Loucy (cell line): Measurements from ENCODE around the gene WHAMM.

ENCODE experiments used
- H2AFZ ChIP-seq: fragments of 200-600 bp; sonication (generic); 2 replicates; pipeline ENCODE4 v1.6.0; 2016; ENCODE audit warnings: antibody characterized with exemption, mild to moderate bottlenecking, low read length, moderate library complexity
- H3F3A ChIP-seq: fragments of 200-600 bp; 2 replicates; pipeline ENCODE4 v1.6.0; 2016; ENCODE audit warnings: antibody characterized with exemption, low read depth, mild to moderate bottlenecking
- H3K27me3 ChIP-seq: fragments of 200-600 bp; sonication (generic); 2 replicates; pipeline ENCODE4 v1.6.1; 2014; ENCODE audit warnings: low read length, mild to moderate bottlenecking; ENCODE audit not compliant: insufficient read depth, poor library complexity, severe bottlenecking
- H3K36me3 ChIP-seq: fragments of 200-600 bp; sonication (generic); 2 replicates; pipeline ENCODE4 v1.6.1; 2016; ENCODE audit warnings: low read length; ENCODE audit not compliant: insufficient read depth
- H3K4me1 ChIP-seq: fragments of 200-600 bp; sonication (generic); 2 replicates; pipeline ENCODE4 v1.5.1; 2014; ENCODE audit warnings: low read length, mild to moderate bottlenecking; ENCODE audit not compliant: insufficient read depth, poor library complexity, severe bottlenecking
- H3K4me2 ChIP-seq: fragments of 200-600 bp; sonication (generic); 2 replicates; pipeline ENCODE4 v1.6.0; 2014; ENCODE audit warnings: antibody characterized with exemption, low read length, low read depth, mild to moderate bottlenecking; ENCODE audit not compliant: poor library complexity, severe bottlenecking
- H3K4me3 ChIP-seq: fragments of 200-600 bp; sonication (generic); 2 replicates; pipeline ENCODE4 v1.5.1; 2014; ENCODE audit warnings: low read length, mild to moderate bottlenecking, mixed read lengths; ENCODE audit not compliant: poor library complexity, severe bottlenecking
- H3K79me2 ChIP-seq: fragments of 200-600 bp; sonication (generic); 2 replicates; pipeline ENCODE4 v1.6.1; 2014; ENCODE audit warnings: low read length; ENCODE audit not compliant: insufficient read depth
- H3K9ac ChIP-seq: fragments of 200-600 bp; sonication (generic); 2 replicates; pipeline ENCODE4 v1.6.0; 2014; ENCODE audit warnings: mild to moderate bottlenecking, low read depth, low read length, moderate library complexity; ENCODE audit not compliant: poor library complexity, severe bottlenecking
- H3K9me2 ChIP-seq: fragments of 200-600 bp; sonication (generic); replicated peaks from 2 replicates; pipeline ENCODE4 v1.6.1; 2016; ENCODE audit warnings: low read depth, low read length, mixed read lengths
- H3K9me3 ChIP-seq: fragments of 200-600 bp; sonication (generic); 2 replicates; pipeline ENCODE4 v1.6.1; 2014; ENCODE audit warnings: mild to moderate bottlenecking, antibody characterized with exemption, low read length, low read depth; ENCODE audit not compliant: insufficient read depth
- H4K20me1 ChIP-seq: fragments of 200-600 bp; sonication (generic); 2 replicates; pipeline ENCODE4 v1.6.0; 2014; ENCODE audit warnings: antibody characterized with exemption, low read length, mild to moderate bottlenecking; ENCODE audit not compliant: insufficient read depth, poor library complexity, severe bottlenecking
- CTCF ChIP-seq: fragments of 200-600 bp; sonication (generic); conservative IDR thresholded peaks from 2 replicates; pipeline ENCODE4 v1.5.1; 2014; ENCODE audit warnings: mild to moderate bottlenecking, antibody characterized with exemption, low read length
- EZH2phosphoT487 ChIP-seq: fragments of 200-600 bp; IDR thresholded peaks from 2 replicates; pipeline ENCODE4 v1.6.1; 2018; ENCODE audit warnings: antibody characterized with exemption, mild to moderate bottlenecking, moderate library complexity, borderline replicate concordance

The WHAMM gene

GRCh38 chr15:82799183-82799841 is 10.1 kb upstream of the WHAMM start:
- H3K4me1 ChIP-seq, result no peaks in the 10 kb centered on the region
- no peaks in the 10 kb centered on the region for H3K36me3 ChIP-seq
- TF ChIP-seq CTCF (no peak), EZH2phosphoT487 (no peak)
- H3K27me3 ChIP-seq, result no peaks in the 10 kb centered on the region
- no peaks in the 10 kb centered on the region for H3F3A ChIP-seq
- H3K9me2 ChIP-seq, result no peaks in the 10 kb centered on the region
- no peak overlapping the region for H3K9ac ChIP-seq
- H3K4me2 ChIP-seq, result no peak overlapping the region
- H2AFZ ChIP-seq, result no peak overlapping the region
- no peaks in the 10 kb centered on the region for H4K20me1 ChIP-seq
- no peaks in the 10 kb centered on the region for H3K79me2 ChIP-seq
- H3K9me3 ChIP-seq, result no peaks in the 10 kb centered on the region
- no peak overlapping the region for H3K4me3 ChIP-seq

- no peaks in the 10 kb centered on the region for H3K9me2 ChIP-seq
- no peaks in the 10 kb centered on the region for H3K27me3 ChIP-seq
- H3K79me2 ChIP-seq, result no peaks in the 10 kb centered on the region
- no peaks in the 10 kb centered on the region for H3K36me3 ChIP-seq
- TF ChIP-seq CTCF (no peak), EZH2phosphoT487 (no peak)
- no peaks in the 10 kb centered on the region for H3K9me3 ChIP-seq
- H3K4me2 ChIP-seq, result no peak overlapping the region
- no peak overlapping the region for H3K9ac ChIP-seq
- no peaks in the 10 kb centered on the region for H3F3A ChIP-seq
- no peak overlapping the region for H3K4me3 ChIP-seq
- no peaks in the 10 kb centered on the region for H3K4me1 ChIP-seq
- H4K20me1 ChIP-seq, result no peaks in the 10 kb centered on the region
- no peak overlapping the region for H2AFZ ChIP-seq
These were observed 6.9 kb upstream of the WHAMM start for GRCh38 chr15:82802497-82802896.

- no peaks in the 10 kb centered on the region for H3F3A ChIP-seq
- H3K9me2 ChIP-seq, result no peaks in the 10 kb centered on the region
- H3K36me3 ChIP-seq, result no peaks in the 10 kb centered on the region
- no peak overlapping the region for H2AFZ ChIP-seq
- peaks cover 3% of the 10 kb centered on the region for H3K4me1 ChIP-seq
- no peaks in the 10 kb centered on the region for H4K20me1 ChIP-seq
- H3K4me3 ChIP-seq, result no peak overlapping the region
- no peak overlapping the region for H3K9ac ChIP-seq
- no peak overlapping the region for H3K4me2 ChIP-seq
- H3K27me3 ChIP-seq, result no peaks in the 10 kb centered on the region
- no peaks in the 10 kb centered on the region for H3K9me3 ChIP-seq
- TF ChIP-seq CTCF, result no peak
- no peak for TF ChIP-seq EZH2phosphoT487
- H3K79me2 ChIP-seq, result no peaks in the 10 kb centered on the region
These were observed 5.4 kb upstream of the WHAMM start for GRCh38 chr15:82803793-82804574.
